Neural crest cell (in vitro differentiated cells): Measurements from ENCODE around the gene ADI1. TPM values are rescaled to one million over a fixed set of nuclear protein-coding genes. Genes with fewer than 3 reads are reported as not detected.
A peak's percentile ranks its signal among the peaks of the same experiment; 100 is the strongest.
"Not testable (repeated sequence)": the region's sequence is repeated elsewhere in the genome, so short reads cannot be mapped to it uniquely, and the experiment has no call there.

ENCODE experiments used
- DNase-seq: peaks from one replicate; pipeline ENCODE4 v3.0.0; 2021; ENCODE audit warnings: low read depth, mixed read lengths, low spot score
- H3K27ac Mint-ChIP-seq: one replicate; pipeline ENCODE4 v1.8.0; 2021; ENCODE audit warnings: mild to moderate bottlenecking, mixed read lengths; ENCODE audit not compliant: unreplicated experiment
- H3K27me3 Mint-ChIP-seq: 2 replicates; pipeline ENCODE4 v1.8.0; 2021; ENCODE audit warnings: low read depth, mild to moderate bottlenecking, mixed read lengths
- H3K36me3 Mint-ChIP-seq: 2 replicates; pipeline ENCODE4 v1.8.0; 2021; ENCODE audit warnings: low read depth, mild to moderate bottlenecking, mixed read lengths
- H3K4me1 Mint-ChIP-seq: 2 replicates; pipeline ENCODE4 v1.8.0; 2021; ENCODE audit warnings: mixed read lengths
- H3K4me3 Mint-ChIP-seq: one replicate; pipeline ENCODE4 v1.8.0; 2021; ENCODE audit warnings: mild to moderate bottlenecking, mixed read lengths
- H3K9me3 Mint-ChIP-seq: 2 replicates; pipeline ENCODE4 v1.8.0; 2021; ENCODE audit warnings: mixed read lengths
- total RNA-seq: library from RNA; stranded (reverse); gene quantifications from 2 replicates; pipeline ENCODE4 v1.2.1, GENCODE V29; 2021
- TF ChIP-seq, protein P1 (sequence below): fragments of 200-600 bp; sonication (generic); conservative IDR thresholded peaks from 2 replicates; pipeline ENCODE4 v1.5.0; 2021; ENCODE audit warnings: antibody characterized with exemption, mild to moderate bottlenecking

Gene ADI1
- total RNA-seq, 1 donor from 2014 or later, result 32.8 TPM

DNA sequence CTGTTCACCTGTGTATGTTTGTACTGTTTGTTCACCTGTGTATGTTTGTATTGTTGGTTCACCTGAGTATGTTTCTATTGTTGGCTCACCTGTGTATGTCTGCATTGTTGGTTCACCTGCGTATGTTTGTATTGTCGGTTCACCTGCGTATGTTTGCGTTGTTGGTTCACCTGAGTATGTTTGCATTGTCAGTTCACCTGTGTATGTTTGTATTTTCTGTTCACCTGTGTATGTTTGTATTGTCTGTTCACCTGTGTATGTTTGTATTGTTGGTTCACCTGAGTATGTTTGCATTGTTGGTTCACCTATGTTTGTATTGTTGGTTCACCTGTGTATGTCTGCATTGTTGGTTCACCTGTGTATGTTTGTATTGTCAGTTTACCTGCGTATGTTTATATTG is 14.6 kb downstream of the ADI1 start:
- no peaks in the 10 kb centered on the region for H3K4me1 Mint-ChIP-seq
- H3K27me3 Mint-ChIP-seq, result no peaks in the 10 kb centered on the region
- H3K36me3 Mint-ChIP-seq, result peaks cover 36% of the 10 kb centered on the region
- TF ChIP-seq, protein P1, sequence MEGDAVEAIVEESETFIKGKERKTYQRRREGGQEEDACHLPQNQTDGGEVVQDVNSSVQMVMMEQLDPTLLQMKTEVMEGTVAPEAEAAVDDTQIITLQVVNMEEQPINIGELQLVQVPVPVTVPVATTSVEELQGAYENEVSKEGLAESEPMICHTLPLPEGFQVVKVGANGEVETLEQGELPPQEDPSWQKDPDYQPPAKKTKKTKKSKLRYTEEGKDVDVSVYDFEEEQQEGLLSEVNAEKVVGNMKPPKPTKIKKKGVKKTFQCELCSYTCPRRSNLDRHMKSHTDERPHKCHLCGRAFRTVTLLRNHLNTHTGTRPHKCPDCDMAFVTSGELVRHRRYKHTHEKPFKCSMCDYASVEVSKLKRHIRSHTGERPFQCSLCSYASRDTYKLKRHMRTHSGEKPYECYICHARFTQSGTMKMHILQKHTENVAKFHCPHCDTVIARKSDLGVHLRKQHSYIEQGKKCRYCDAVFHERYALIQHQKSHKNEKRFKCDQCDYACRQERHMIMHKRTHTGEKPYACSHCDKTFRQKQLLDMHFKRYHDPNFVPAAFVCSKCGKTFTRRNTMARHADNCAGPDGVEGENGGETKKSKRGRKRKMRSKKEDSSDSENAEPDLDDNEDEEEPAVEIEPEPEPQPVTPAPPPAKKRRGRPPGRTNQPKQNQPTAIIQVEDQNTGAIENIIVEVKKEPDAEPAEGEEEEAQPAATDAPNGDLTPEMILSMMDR, result no peak
- H3K27ac Mint-ChIP-seq, result no peak overlapping the region
- H3K4me3 Mint-ChIP-seq, result no peak overlapping the region
- no peak for DNase-seq
- H3K9me3 Mint-ChIP-seq, result peaks cover 3% of the 10 kb centered on the region

DNA sequence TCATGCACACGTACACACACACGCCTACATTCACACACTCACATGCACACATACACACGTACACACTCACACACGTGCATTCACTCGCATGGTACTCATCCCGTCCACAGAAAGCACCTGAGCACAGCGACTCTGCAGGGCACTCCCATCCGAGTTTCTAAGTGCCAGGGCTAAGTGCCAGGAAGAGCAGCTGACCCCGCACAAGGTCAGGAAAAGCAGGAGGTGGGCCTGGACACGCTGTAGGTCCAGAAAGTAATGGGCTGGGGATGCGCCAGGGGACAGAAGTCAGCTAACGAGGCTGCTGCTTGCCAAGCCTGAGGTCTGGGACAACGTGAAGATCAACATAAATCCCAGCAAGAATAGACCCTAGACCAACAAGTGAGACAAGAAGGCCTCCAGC is 15.8 kb downstream of the ADI1 start:
- H3K36me3 Mint-ChIP-seq, result peaks cover 32% of the 10 kb centered on the region
- H3K27me3 Mint-ChIP-seq, result no peaks in the 10 kb centered on the region
- peaks cover 2% of the 10 kb centered on the region for H3K9me3 Mint-ChIP-seq

DNA sequence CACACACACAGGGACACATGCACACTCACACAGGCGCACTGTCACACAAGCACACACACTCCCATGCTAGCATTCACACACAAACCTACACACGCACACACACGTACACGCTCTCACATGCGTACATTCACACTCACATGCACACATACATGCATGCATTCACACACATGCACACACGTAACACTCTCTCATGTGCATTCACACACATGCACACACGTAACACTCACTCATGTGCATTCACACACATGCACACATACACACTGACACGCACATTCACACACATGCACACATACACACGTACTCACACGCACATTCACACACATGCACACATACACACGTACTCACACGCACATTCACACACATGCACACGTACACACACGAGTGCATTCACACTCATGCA is 16.3 kb downstream of the ADI1 start:
- Mint-ChIP-seq H3K36me3 (peaks cover 29% of the 10 kb centered on the region), H3K4me1 (no peaks in the 10 kb centered on the region), H3K4me3 (no peak overlapping the region), H3K27ac (peak overlapping the region; percentile 39), H3K9me3 (no peaks in the 10 kb centered on the region), H3K27me3 (no peaks in the 10 kb centered on the region)
- TF ChIP-seq, protein P1, result no peak
- DNase-seq, result no peak

More for the DNA sequence above, 15.8 kb downstream of the ADI1 start:
- no peaks in the 10 kb centered on the region for H3K4me1 Mint-ChIP-seq
- peak overlapping the region; percentile 39 for H3K27ac Mint-ChIP-seq
- no peak overlapping the region for H3K4me3 Mint-ChIP-seq
- no peak for DNase-seq
- TF ChIP-seq, protein P1, result no peak

DNA sequence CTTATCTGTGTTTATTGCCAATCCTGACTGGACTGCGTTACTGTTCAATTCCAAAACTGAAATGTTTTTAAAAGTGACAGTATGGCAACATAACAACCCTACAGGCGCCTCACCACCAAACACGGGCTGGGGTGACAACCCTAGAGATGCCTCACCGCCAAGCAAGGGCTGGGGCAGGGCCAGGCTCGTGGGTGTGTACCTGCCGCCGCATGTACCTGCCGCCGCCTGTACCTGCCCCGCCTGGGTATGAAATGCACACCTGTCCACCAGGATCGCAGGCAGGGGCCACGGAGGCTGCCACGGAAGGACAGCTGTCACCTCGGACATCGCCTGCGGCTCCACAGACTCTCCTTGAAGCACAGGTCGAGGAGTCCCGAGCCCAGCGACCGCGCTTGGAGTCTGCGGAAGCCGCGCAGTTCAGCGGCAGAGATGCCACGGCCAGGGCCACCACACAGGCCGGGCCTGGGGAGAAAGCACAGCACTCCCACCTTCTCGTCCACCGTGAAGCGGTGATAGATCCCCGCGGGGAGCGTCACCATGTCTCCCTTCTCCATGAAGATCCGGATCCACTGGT is 18.9 kb downstream of the ADI1 start:
- no peak for DNase-seq
- Mint-ChIP-seq H3K36me3 (peaks cover 28% of the 10 kb centered on the region), H3K27ac (no peak overlapping the region), H3K27me3 (no peaks in the 10 kb centered on the region), H3K9me3 (no peaks in the 10 kb centered on the region), H3K4me1 (no peaks in the 10 kb centered on the region), H3K4me3 (no peak overlapping the region)
- TF ChIP-seq, protein P1, result no peak

DNA sequence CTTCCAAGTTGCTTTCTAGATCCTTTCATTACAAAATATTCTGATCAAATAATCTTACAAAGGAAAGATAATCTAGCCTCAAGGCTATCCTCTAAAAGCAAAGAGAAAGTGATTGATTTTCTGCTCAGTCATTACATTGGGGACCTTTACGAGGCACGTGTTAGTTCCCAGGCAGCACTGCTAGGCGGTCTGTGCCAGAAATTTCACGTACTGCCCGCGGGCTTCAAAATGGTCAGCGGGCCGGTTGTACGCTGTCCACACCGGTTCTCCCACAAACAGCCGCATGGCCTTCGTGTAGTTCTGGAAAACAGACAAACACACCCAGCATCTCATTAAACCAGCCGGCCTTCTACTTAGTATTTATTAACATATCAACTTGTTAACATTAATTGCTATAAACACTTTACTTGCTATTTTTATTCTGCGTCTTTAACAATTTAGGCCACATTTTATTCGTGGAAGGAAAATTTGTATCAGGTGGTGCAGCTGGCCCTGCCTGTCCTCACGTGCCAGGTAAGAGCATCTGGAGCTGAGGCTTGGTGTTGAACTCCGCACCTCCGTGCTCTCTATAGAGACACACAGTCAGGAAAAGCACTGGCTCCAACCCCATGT is 20.4 kb downstream of the ADI1 start:
- Mint-ChIP-seq H3K4me1 (peaks cover 5% of the 10 kb centered on the region), H3K36me3 (peaks cover 17% of the 10 kb centered on the region), H3K27me3 (no peaks in the 10 kb centered on the region), H3K27ac (no peak overlapping the region), H3K9me3 (no peaks in the 10 kb centered on the region), H3K4me3 (no peak overlapping the region)
- TF ChIP-seq, protein P1, result no peak
- DNase-seq, result no peak

DNA sequence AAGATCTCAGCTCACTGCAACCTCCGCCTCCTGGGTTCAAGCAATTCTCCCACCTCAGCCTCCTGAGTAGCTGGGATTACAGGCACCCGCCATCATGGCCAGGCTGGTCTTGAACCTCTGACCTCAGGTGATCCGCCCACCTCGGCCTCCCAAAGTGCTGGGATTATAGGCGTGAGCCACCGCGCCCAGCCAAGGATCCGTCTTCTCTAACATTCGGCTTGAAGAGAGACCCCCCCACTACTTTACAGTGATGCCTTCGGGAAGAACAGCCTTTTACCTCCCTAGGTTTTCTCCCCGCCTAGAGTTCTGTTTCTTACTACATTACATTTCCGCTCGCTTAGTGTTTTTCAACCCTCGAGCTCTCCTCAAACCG is 22.6 kb downstream of the ADI1 start:
- DNase-seq, H3K9me3 Mint-ChIP-seq, H3K27ac Mint-ChIP-seq, H3K27me3 Mint-ChIP-seq, H3K36me3 Mint-ChIP-seq, H3K4me3 Mint-ChIP-seq: not testable (repeated sequence)
- H3K4me1 Mint-ChIP-seq, result peaks cover 18% of the 10 kb centered on the region
